HepG2 (cell line): Measurements from ENCODE around the gene RSRC2. TPM values are rescaled to one million over a fixed set of nuclear protein-coding genes. Genes with fewer than 3 reads are reported as not detected.

Experiments used
- HOXA3 ChIP-seq: sonication (generic); formaldehyde crosslinking; IDR thresholded peaks from 2 replicates; pipeline ENCODE4 v1.5.0; 2020; ENCODE audit warnings: missing genetic modification reagents
- RARG ChIP-seq: sonication (generic); formaldehyde crosslinking; IDR thresholded peaks from 2 replicates; pipeline ENCODE4 v1.4.0; 2020; ENCODE audit warnings: low read depth, mild to moderate bottlenecking, missing genetic modification reagents
- SIN3A ChIP-seq: IDR thresholded peaks from 2 replicates; pipeline ENCODE4 v1.6.1; 2011; ENCODE audit warnings: low read depth, mild to moderate bottlenecking, control low read depth, low read length, borderline replicate concordance
- TBX3 ChIP-seq: fragments of 450-650 bp; IDR thresholded peaks from 2 replicates; pipeline ENCODE4 v1.6.1; 2017; ENCODE audit warnings: antibody characterized with exemption, mild to moderate bottlenecking, inconsistent platforms, borderline replicate concordance
- ZNF563 ChIP-seq: sonication (generic); formaldehyde crosslinking; IDR thresholded peaks from 2 replicates; pipeline ENCODE4 v1.8.0; 2022; ENCODE audit warnings: mild to moderate bottlenecking, moderate library complexity, missing genetic modification reagents
- ZNF777 ChIP-seq: sonication (generic); formaldehyde crosslinking; IDR thresholded peaks from 2 replicates; pipeline ENCODE4 v1.4.0; 2020; ENCODE audit warnings: missing genetic modification reagents
- polyA plus RNA-seq, 8 experiments: library from polyadenylated mRNA; depleted of rRNA in 3 of 8; stranded (reverse) in 7 of 8; unstranded in 1 of 8; fragments of >200 nt; fragmentation: Illumina TruSeq in 4 of 8; extraction: Trizol in 4 of 8; gene quantifications; 2 replicates each; pipeline versions ENCODE4 v1.2.1 to v1.2.3, GENCODE V29; 2011 to 2016; ENCODE audit warnings: low read depth in 4 of 8, missing spikeins in 1 of 8, mixed read lengths in 1 of 8; ENCODE audit not compliant: insufficient read depth in 1 of 8
- total RNA-seq, 5 experiments: library from RNA; depleted of rRNA; stranded (reverse); fragments of >200 nt; fragmentation: Illumina TruSeq; extraction: Trizol; gene quantifications; 2 replicates each; pipeline ENCODE4 v1.2.3, GENCODE V29; 2016; ENCODE audit warnings: low read depth in 1 of 5
- TF ChIP-seq, protein P1 (sequence below): sonication (generic); formaldehyde crosslinking; IDR thresholded peaks from 2 replicates; pipeline ENCODE4 v1.5.0; 2020; ENCODE audit warnings: mild to moderate bottlenecking, missing genetic modification reagents, borderline replicate concordance
- TF ChIP-seq, protein P2 (sequence below): sonication (generic); formaldehyde crosslinking; IDR thresholded peaks from 2 replicates; pipeline ENCODE4 v1.9.0; 2021; ENCODE audit warnings: missing genetic modification reagents, borderline replicate concordance

RSRC2 gene
- total and polyA plus RNA-seq, 2 of the 13 experiments (the other 11 are each of a cell fraction or from before 2014, with no cell fraction given), result 31.4 to 77.8 TPM

DNA sequence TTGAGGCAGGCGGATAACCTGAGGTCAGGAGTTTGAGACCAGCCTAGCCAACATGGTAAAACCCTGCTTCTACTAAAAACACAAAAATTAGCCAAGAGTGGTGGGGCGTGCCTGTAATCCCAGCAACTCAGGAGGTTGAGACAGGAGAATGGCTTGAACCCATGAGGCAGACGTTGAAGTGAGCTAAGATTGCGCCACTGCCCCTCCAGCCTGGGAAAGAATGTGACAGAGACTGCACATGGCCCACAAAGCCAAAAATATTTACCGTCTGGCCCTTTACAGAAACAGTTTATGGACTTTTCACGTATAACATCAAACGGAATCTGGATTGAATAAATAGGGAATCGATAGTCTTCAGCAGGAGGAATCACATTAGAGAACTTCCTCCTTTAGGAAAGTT, 3.5 kb downstream of the RSRC2 start (continued):
- TF ChIP-seq, protein P1, sequence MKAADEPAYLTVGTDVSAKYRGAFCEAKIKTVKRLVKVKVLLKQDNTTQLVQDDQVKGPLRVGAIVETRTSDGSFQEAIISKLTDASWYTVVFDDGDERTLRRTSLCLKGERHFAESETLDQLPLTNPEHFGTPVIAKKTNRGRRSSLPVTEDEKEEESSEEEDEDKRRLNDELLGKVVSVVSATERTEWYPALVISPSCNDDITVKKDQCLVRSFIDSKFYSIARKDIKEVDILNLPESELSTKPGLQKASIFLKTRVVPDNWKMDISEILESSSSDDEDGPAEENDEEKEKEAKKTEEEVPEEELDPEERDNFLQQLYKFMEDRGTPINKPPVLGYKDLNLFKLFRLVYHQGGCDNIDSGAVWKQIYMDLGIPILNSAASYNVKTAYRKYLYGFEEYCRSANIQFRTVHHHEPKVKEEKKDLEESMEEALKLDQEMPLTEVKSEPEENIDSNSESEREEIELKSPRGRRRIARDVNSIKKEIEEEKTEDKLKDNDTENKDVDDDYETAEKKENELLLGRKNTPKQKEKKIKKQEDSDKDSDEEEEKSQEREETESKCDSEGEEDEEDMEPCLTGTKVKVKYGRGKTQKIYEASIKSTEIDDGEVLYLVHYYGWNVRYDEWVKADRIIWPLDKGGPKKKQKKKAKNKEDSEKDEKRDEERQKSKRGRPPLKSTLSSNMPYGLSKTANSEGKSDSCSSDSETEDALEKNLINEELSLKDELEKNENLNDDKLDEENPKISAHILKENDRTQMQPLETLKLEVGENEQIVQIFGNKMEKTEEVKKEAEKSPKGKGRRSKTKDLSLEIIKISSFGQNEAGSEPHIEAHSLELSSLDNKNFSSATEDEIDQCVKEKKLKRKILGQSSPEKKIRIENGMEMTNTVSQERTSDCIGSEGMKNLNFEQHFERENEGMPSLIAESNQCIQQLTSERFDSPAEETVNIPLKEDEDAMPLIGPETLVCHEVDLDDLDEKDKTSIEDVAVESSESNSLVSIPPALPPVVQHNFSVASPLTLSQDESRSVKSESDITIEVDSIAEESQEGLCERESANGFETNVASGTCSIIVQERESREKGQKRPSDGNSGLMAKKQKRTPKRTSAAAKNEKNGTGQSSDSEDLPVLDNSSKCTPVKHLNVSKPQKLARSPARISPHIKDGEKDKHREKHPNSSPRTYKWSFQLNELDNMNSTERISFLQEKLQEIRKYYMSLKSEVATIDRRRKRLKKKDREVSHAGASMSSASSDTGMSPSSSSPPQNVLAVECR, result peak; percentile 75
- TF ChIP-seq ZNF563 (no peak), SIN3A (peak; percentile 69; the same call in 1 of the 2 replicates), RARG (CRISPR knock-in tag) (no peak), HOXA3 (CRISPR knock-in tag) (peak; percentile 20; the same call in 1 of the 2 replicates), ZNF777 (CRISPR knock-in tag) (no peak), TBX3 (no peak)
- TF ChIP-seq, protein P2, sequence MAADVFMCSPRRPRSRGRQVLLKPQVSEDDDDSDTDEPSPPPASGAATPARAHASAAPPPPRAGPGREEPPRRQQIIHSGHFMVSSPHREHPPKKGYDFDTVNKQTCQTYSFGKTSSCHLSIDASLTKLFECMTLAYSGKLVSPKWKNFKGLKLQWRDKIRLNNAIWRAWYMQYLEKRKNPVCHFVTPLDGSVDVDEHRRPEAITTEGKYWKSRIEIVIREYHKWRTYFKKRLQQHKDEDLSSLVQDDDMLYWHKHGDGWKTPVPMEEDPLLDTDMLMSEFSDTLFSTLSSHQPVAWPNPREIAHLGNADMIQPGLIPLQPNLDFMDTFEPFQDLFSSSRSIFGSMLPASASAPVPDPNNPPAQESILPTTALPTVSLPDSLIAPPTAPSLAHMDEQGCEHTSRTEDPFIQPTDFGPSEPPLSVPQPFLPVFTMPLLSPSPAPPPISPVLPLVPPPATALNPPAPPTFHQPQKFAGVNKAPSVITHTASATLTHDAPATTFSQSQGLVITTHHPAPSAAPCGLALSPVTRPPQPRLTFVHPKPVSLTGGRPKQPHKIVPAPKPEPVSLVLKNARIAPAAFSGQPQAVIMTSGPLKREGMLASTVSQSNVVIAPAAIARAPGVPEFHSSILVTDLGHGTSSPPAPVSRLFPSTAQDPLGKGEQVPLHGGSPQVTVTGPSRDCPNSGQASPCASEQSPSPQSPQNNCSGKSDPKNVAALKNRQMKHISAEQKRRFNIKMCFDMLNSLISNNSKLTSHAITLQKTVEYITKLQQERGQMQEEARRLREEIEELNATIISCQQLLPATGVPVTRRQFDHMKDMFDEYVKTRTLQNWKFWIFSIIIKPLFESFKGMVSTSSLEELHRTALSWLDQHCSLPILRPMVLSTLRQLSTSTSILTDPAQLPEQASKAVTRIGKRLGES, result no peak
